Measurements from ENCODE around the gene SERPINB8.
"Not testable (repeated sequence)": the region's sequence is repeated elsewhere in the genome, so short reads cannot be mapped to it uniquely, and the experiment has no call there.

- TF ChIP-seq POLR2AphosphoS5, POLR2A (IDR thresholded peaks at IDR 0.05; ENCODE audit: low read depth, low read length): not testable (repeated sequence)
Measured at GRCh38 chr18:63940543-63941050, 29.3 kb upstream of the SERPINB8 start.

Data from GM12891 (cell line).